Breast epithelium (tissue), 3 donors: ENCODE results near the gene SLC5A12.

Experiments used
- POLR2A ChIP-seq: fragments of 450-650 bp; IDR thresholded peaks from one replicate; pipeline ENCODE4 v1.6.1; 2016; ENCODE audit warnings: antibody characterized with exemption, mild to moderate bottlenecking, moderate library complexity
- TF ChIP-seq, protein P1 (sequence below), 3 donors: fragments of 450-650 bp; IDR thresholded peaks; one replicate each; pipeline ENCODE4 v1.5.1; 2016 to 2017; ENCODE audit warnings: antibody characterized with exemption in 3 of 3, mild to moderate bottlenecking in 3 of 3, moderate library complexity in 3 of 3

DNA sequence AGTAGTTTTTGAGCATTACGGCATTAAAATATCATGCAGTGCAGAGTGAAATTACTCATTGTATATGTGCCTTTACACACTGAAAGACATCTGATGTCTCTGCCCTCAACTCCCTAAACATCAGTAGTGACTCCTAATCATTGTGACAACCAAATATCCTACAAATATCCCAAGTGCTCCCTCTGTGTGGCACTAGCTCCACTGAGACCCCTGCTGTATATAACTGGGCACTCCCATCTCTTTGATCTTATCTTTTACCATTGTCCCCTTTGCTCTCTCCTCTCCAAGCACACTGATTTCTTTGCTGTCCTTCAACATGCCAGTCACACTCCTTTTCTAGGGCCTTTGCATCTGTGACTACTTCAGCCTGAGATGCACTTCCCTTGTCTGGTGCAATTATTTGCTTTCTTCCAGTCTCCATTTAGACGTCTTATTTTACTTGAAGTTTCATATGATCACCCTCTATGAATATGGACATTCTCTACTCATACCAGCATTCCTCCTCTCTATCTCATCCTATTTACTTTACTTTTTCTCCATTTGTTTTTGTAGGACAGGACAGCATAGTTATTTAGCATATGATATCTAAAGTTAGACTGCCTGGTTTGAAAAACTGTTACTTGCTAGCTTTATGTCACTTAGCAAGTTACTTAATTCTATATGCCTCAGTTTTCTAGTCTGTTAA lies 2.4 kb downstream of the SLC5A12 start:
- TF ChIP-seq, protein P1, sequence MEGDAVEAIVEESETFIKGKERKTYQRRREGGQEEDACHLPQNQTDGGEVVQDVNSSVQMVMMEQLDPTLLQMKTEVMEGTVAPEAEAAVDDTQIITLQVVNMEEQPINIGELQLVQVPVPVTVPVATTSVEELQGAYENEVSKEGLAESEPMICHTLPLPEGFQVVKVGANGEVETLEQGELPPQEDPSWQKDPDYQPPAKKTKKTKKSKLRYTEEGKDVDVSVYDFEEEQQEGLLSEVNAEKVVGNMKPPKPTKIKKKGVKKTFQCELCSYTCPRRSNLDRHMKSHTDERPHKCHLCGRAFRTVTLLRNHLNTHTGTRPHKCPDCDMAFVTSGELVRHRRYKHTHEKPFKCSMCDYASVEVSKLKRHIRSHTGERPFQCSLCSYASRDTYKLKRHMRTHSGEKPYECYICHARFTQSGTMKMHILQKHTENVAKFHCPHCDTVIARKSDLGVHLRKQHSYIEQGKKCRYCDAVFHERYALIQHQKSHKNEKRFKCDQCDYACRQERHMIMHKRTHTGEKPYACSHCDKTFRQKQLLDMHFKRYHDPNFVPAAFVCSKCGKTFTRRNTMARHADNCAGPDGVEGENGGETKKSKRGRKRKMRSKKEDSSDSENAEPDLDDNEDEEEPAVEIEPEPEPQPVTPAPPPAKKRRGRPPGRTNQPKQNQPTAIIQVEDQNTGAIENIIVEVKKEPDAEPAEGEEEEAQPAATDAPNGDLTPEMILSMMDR (IDR thresholded peaks at IDR 0.05), result no peak
- TF ChIP-seq POLR2A, result no peak
